HepG2 (cell line): Measurements from ENCODE around the gene OBSL1. TPM values are rescaled to one million over a fixed set of nuclear protein-coding genes. Genes with fewer than 3 reads are reported as not detected.
A peak's percentile ranks its signal among the peaks of the same experiment; 100 is the strongest.

Source experiments
- ATAC-seq: fragments of 200-7000 bp; cut with Tn5 transposase; 3 replicates; pipeline ENCODE4 v1.9.1; 2020; ENCODE audit warnings: mild to moderate bottlenecking, moderate library complexity
- BruUV-seq: library from RNA; stranded (reverse); fragments of 400-500 nt; replicated peaks from 2 replicates; lab custom pipeline; 2021; lab: Mats Ljungman, UMichigan
- CTCF ChIA-PET: fragments of 300-600 bp; formaldehyde crosslinking; extraction: SDS; loops from one replicate; lab custom pipeline; 2021; ENCODE audit warnings: low total read pairs, inconsistent platforms, low intra/inter-chr PET ratio; lab: Yijun Ruan, JAX
- POLR2A ChIA-PET: fragments of 350-600 bp; sonication (Branson Sonifier 250); formaldehyde crosslinking; loops from one replicate; lab custom pipeline; 2020; ENCODE audit warnings: antibody characterized with exemption, inconsistent platforms; lab: Yijun Ruan, JAX
- DNase-seq: peaks from one replicate; pipeline ENCODE4 v3.0.0-alpha.2; 2015; ENCODE audit warnings: low spot score
- FAIRE-seq: peaks from 3 replicates; lab custom pipeline; 2011; peaks lifted over from hg19 to GRCh38; lab: Jason Lieb, UNC
- H2AFZ ChIP-seq: one replicate; pipeline ENCODE4 v1.6.1; 2011; ENCODE audit warnings: low read length, inconsistent platforms
- H3K27ac ChIP-seq: fragments of 300-600 bp; 3 replicates; pipeline ENCODE4 v1.8.0; 2011; ENCODE audit warnings: mixed run types, mild to moderate bottlenecking, mixed read lengths, low read length, inconsistent platforms; ENCODE audit not compliant: insufficient read depth; ENCODE audit errors: extremely low read length
- H3K27me3 ChIP-seq, 2 experiments: fragments of 200-600 bp in 1 of 2; 2 replicates in 1 of 2; 3 replicates in 1 of 2; pipeline versions ENCODE4 v1.6.0 to v1.8.0; 2011; ENCODE audit warnings: low read length in 2 of 2, mild to moderate bottlenecking in 2 of 2, moderate library complexity in 2 of 2, inconsistent platforms in 1 of 2; ENCODE audit not compliant: insufficient read depth in 2 of 2, control insufficient read depth in 1 of 2
- H3K36me3 ChIP-seq, 2 experiments: fragments of 200-600 bp in 1 of 2; replicated peaks in 1 of 2; 2 replicates in 1 of 2; 3 replicates in 1 of 2; pipeline versions ENCODE4 v1.5.1 to v1.8.0; 2011; ENCODE audit warnings: low read length in 2 of 2, inconsistent platforms in 1 of 2; ENCODE audit not compliant: insufficient read depth in 2 of 2, control insufficient read depth in 1 of 2
- H3K4me1 ChIP-seq: 2 replicates; pipeline ENCODE4 v1.5.1; 2012; ENCODE audit warnings: low read length, inconsistent platforms; ENCODE audit not compliant: insufficient read depth
- H3K4me2 ChIP-seq: 2 replicates; pipeline ENCODE4 v1.6.0; 2011; ENCODE audit warnings: low read depth, low read length, inconsistent platforms
- H3K4me3 ChIP-seq, 3 experiments: fragments of 200-600 bp in 1 of 3; sonication (generic), shearing (Covaris generic) in 1 of 3; replicated peaks in 1 of 3; 2 replicates each; pipeline ENCODE4 v1.5.1; 2011 to 2016; ENCODE audit warnings: low read length in 3 of 3, inconsistent platforms in 2 of 3, low read depth in 2 of 3, mild to moderate bottlenecking in 2 of 3, control low read depth in 1 of 3, mixed read lengths in 1 of 3; ENCODE audit not compliant: insufficient read depth in 1 of 3
- H3K79me2 ChIP-seq: one replicate; pipeline ENCODE4 v1.6.1; 2011; ENCODE audit warnings: low read length, inconsistent platforms; ENCODE audit not compliant: insufficient read depth
- H3K9ac ChIP-seq: 2 replicates; pipeline ENCODE4 v1.6.0; 2011; ENCODE audit warnings: mild to moderate bottlenecking, low read depth, low read length, inconsistent platforms; ENCODE audit not compliant: insufficient read depth
- H3K9me3 ChIP-seq: 2 replicates; pipeline ENCODE4 v1.5.1; 2012; ENCODE audit warnings: mild to moderate bottlenecking, low read length
- H4K20me1 ChIP-seq: 2 replicates; pipeline ENCODE4 v1.6.0; 2011; ENCODE audit warnings: inconsistent platforms, mild to moderate bottlenecking, low read length, moderate library complexity; ENCODE audit not compliant: insufficient read depth
- HNF4A ChIP-seq: sonication (generic); formaldehyde crosslinking; IDR thresholded peaks from 2 replicates; pipeline ENCODE4 v1.4.0; 2020; ENCODE audit warnings: missing genetic modification reagents
- HNRNPL ChIP-seq: fragments of 200-400 bp; formaldehyde crosslinking; IDR thresholded peaks from 2 replicates; pipeline ENCODE4 v1.6.1; 2017; ENCODE audit warnings: mild to moderate bottlenecking, low read depth, low read length
- MXD1 ChIP-seq: sonication (generic); formaldehyde crosslinking; IDR thresholded peaks from 2 replicates; pipeline ENCODE4 v1.4.0; 2020; ENCODE audit warnings: mild to moderate bottlenecking, missing genetic modification reagents
- SALL1 ChIP-seq: sonication (generic); formaldehyde crosslinking; IDR thresholded peaks from 2 replicates; pipeline ENCODE4 v1.8.0; 2022; ENCODE audit warnings: mild to moderate bottlenecking, missing genetic modification reagents
- SRSF4 ChIP-seq: fragments of 200-400 bp; formaldehyde crosslinking; IDR thresholded peaks from one replicate; pipeline ENCODE4 v1.6.1; 2018; ENCODE audit warnings: mild to moderate bottlenecking, low read depth, low read length, moderate library complexity; ENCODE audit not compliant: poor library complexity, severe bottlenecking
- ZNF451 ChIP-seq: sonication (generic); formaldehyde crosslinking; IDR thresholded peaks from 2 replicates; pipeline ENCODE4 v1.5.0; 2020; ENCODE audit warnings: mild to moderate bottlenecking, missing genetic modification reagents
- ZNF546 ChIP-seq: sonication (generic); formaldehyde crosslinking; conservative IDR thresholded peaks from 2 replicates; pipeline ENCODE4 v1.8.1; 2023; ENCODE audit warnings: mild to moderate bottlenecking, missing genetic modification reagents
- ZNF768 ChIP-seq: sonication (generic); formaldehyde crosslinking; IDR thresholded peaks from 2 replicates; pipeline ENCODE4 v1.4.0; 2020; ENCODE audit warnings: missing genetic modification reagents
- ZNF883 ChIP-seq: sonication (generic); formaldehyde crosslinking; IDR thresholded peaks from 2 replicates; pipeline ENCODE4 v1.5.1; 2020; ENCODE audit warnings: mild to moderate bottlenecking, missing genetic modification reagents; ENCODE audit errors: not compliant biosample characterization
- whole genome bisulfite sequencing: methylation state at CpG from one replicate; pipeline ENCODE4 v1.1.6; 2017; ENCODE audit warnings: low lambda C conversion rate; 5-methylcytosine and 5-hydroxymethylcytosine counted together
- in situ Hi-C: cut with HindIII; loops from 2 replicates; pipeline ENCODE4 v1.10.0; 2017; ENCODE audit warnings: low pct_unique_long_range_greater_than_20kb; ENCODE audit not compliant: extremely low pct_ligation_motif_present
- intact Hi-C: fragments of 100-400 bp; cut with micrococcal nuclease; formaldehyde crosslinking; loops from one replicate; pipeline ENCODE4 v1.10.0; 2022; ENCODE audit not compliant: unreplicated experiment
- polyA plus RNA-seq, 8 experiments: library from polyadenylated mRNA; depleted of rRNA in 3 of 8; stranded (reverse) in 7 of 8; unstranded in 1 of 8; fragments of >200 nt; fragmentation: Illumina TruSeq in 4 of 8; extraction: Trizol in 4 of 8; gene quantifications; 2 replicates each; pipeline versions ENCODE4 v1.2.1 to v1.2.3, GENCODE V29; 2011 to 2016; ENCODE audit warnings: low read depth in 4 of 8, missing spikeins in 1 of 8, mixed read lengths in 1 of 8; ENCODE audit not compliant: insufficient read depth in 1 of 8
- total RNA-seq, 5 experiments: library from RNA; depleted of rRNA; stranded (reverse); fragments of >200 nt; fragmentation: Illumina TruSeq; extraction: Trizol; gene quantifications; 2 replicates each; pipeline ENCODE4 v1.2.3, GENCODE V29; 2016; ENCODE audit warnings: low read depth in 1 of 5

Gene OBSL1
- total and polyA plus RNA-seq, 2 of the 13 experiments (the other 11 are each of a cell fraction or from before 2014, with no cell fraction given) = 86.7 to 218 TPM

- in situ Hi-C loops (loop anchor here (10.0 kb wide), 1 partner anchor 53 kb away; no protein-coding TSS in a partner anchor), intact Hi-C loops (no loop called here)
- H3K36me3 ChIP-seq = no peaks in the 10 kb centered on the region
- BruUV-seq = no TSS peak
- peaks cover 19% of the 10 kb centered on the region for H3K4me1 ChIP-seq
- no peaks in the 10 kb centered on the region for H3K79me2 ChIP-seq
- no peak overlapping the region for H3K27ac ChIP-seq
- no peak overlapping the region for H3K9ac ChIP-seq
- POLR2A ChIA-PET = interaction anchor here (0.6 to 1.5 kb wide), 3 partner anchors 27 to 140 kb away, joined by 3 to 5 read pairs (median 5); partner anchors contain the start of gene DNPEP
- no peaks in the 10 kb centered on the region for H3K9me3 ChIP-seq
- TF ChIP-seq ZNF883 = no peak
- peak; percentile 47; the same call in 1 of the 2 replicates for TF ChIP-seq ZNF768 (CRISPR knock-in tag)
- CTCF ChIA-PET = interaction anchor here (1.1 to 5.4 kb wide), 2 partner anchors 31 to 51 kb away, joined by 3 to 53 read pairs; a partner anchor contains a TSS
- H3K27me3 ChIP-seq = peaks cover 29 to 94% of the 10 kb centered on the region in 2 experiments
- FAIRE-seq (no peak), DNase-seq (no peak), ATAC-seq (no peak)
- H3K4me2 ChIP-seq = no peak overlapping the region
- no peak overlapping the region for H2AFZ ChIP-seq
- WGBS = 1% methylated on average over 5 of the region's 5 CpGs
- H3K4me3 ChIP-seq = no peak overlapping the region
- H4K20me1 ChIP-seq = no peaks in the 10 kb centered on the region
Observed at GRCh38 chr2:219527472-219527871, 43.9 kb downstream of the OBSL1 start.

GRCh38 chr2:219527076-219527394 lies 44.3 kb downstream of the OBSL1 start:
- Histone ChIP-seq H4K20me1 (no peaks in the 10 kb centered on the region), H3K27ac (no peak overlapping the region), H3K9ac (no peak overlapping the region), H3K9me3 (no peaks in the 10 kb centered on the region), H3K4me2 (no peak overlapping the region), H3K36me3 (no peaks in the 10 kb centered on the region), H3K4me1 (peaks cover 20% of the 10 kb centered on the region), H3K4me3 (no peak overlapping the region), H3K27me3 (peaks cover 29 to 93% of the 10 kb centered on the region in 2 experiments), H3K79me2 (no peaks in the 10 kb centered on the region), H2AFZ (no peak overlapping the region)
- DNase-seq (no peak), ATAC-seq (peak; percentile 12), FAIRE-seq (no peak)
- BruUV-seq = no TSS peak
- TF ChIP-seq HNRNPL (0 out of 2 replicates have a peak, but pooled peaks have one; percentile 52), ZNF546 (no peak), HNF4A (0 out of 2 replicates have a peak, but pooled peaks have one; percentile 7), SRSF4 (no peak), MXD1 (CRISPR knock-in tag) (0 out of 2 replicates have a peak, but pooled peaks have one; percentile 32), SALL1 (CRISPR knock-in tag) (no peak), ZNF451 (CRISPR knock-in tag) (no peak)
- in situ Hi-C loops = loop anchor here (10.0 kb wide), 1 partner anchor 52 kb away; no protein-coding TSS in a partner anchor
- ChIA-PET POLR2A (interaction anchor here (0.7 to 1.5 kb wide), 3 partner anchors 17 to 139 kb away, joined by 3 to 5 read pairs (median 3); partner anchors contain the start of gene DNPEP), CTCF (no interaction called here)
- 0% methylated on average over 6 of the region's 6 CpGs for WGBS
- intact Hi-C loops = no loop called here
